ENCODE results near the gene LGR4.
"Not testable (repeated sequence)": the region's sequence is repeated elsewhere in the genome, so short reads cannot be mapped to it uniquely, and the experiment has no call there.

Gene LGR4
- 0.74 to 33.7 (median 10.6) reads per million in 18 experiments for total RNA-seq

- DNase-seq: peak; percentile 75 to 82
These were observed at the start of gene LGR4 for GRCh38 chr11:27472398-27473016. LGR4 (minus strand) TSS chr11:27472790; CDS start chr11:27472302, 488 bp downstream.

GRCh38 chr11:27520226-27520625 lies 47.6 kb upstream of the LGR4 start:
- DNase-seq: no peak

- no peak for DNase-seq
These were observed 45.9 kb upstream of the LGR4 start for GRCh38 chr11:27518518-27518917.

- not testable (repeated sequence) for DNase-seq
These were observed 44.9 kb upstream of the LGR4 start for GRCh38 chr11:27517490-27517889.

- no peak for DNase-seq
These were observed 42.0 kb upstream of the LGR4 start for GRCh38 chr11:27514558-27514957.

GRCh38 chr11:27514076-27514475 lies 41.5 kb upstream of the LGR4 start:
- no peak for DNase-seq

GRCh38 chr11:27513389-27513788 lies 40.8 kb upstream of the LGR4 start:
- peak; percentile 43 to 56 for DNase-seq

GRCh38 chr11:27512238-27512637 lies 39.6 kb upstream of the LGR4 start:
- DNase-seq: no peak

GRCh38 chr11:27509908-27510307 lies 37.3 kb upstream of the LGR4 start:
- peak; percentile 92 to 94 for DNase-seq

- peak in 1 of 2 donors; percentile 32 for DNase-seq
These were observed 35.1 kb upstream of the LGR4 start for GRCh38 chr11:27507557-27508322.

GRCh38 chr11:27506200-27507182 lies 33.9 kb upstream of the LGR4 start, which contains the start of gene LIN7C:
LIN7C (minus strand) TSS chr11:27506769; CDS start chr11:27506752, 17 bp downstream.
- peak; percentile 94 to 97 for DNase-seq

GRCh38 chr11:27505781-27506180 lies 33.2 kb upstream of the LGR4 start:
- no peak for DNase-seq

GRCh38 chr11:27504205-27504604 lies 31.6 kb upstream of the LGR4 start:
- DNase-seq: no peak

GRCh38 chr11:27501100-27501499 lies 28.5 kb upstream of the LGR4 start:
- no peak for DNase-seq

- DNase-seq: no peak
These were observed 25.3 kb upstream of the LGR4 start for GRCh38 chr11:27497911-27498310.

- peak in 1 of 2 donors; percentile 48 for DNase-seq
These were observed 24.8 kb upstream of the LGR4 start for GRCh38 chr11:27497284-27497866.

- no peak for DNase-seq
These were observed 23.9 kb upstream of the LGR4 start for GRCh38 chr11:27496461-27496860.

GRCh38 chr11:27495710-27496300 lies 23.2 kb upstream of the LGR4 start:
- DNase-seq: no peak

GRCh38 chr11:27489092-27489491 lies 16.5 kb upstream of the LGR4 start:
- no peak for DNase-seq

GRCh38 chr11:27487706-27488105 lies 15.1 kb upstream of the LGR4 start:
- no peak for DNase-seq

GRCh38 chr11:27485930-27486773 lies 13.6 kb upstream of the LGR4 start:
- DNase-seq: peak; percentile 60 to 81
